VCaP (cell line): ENCODE measurements around the gene GPBP1L1.
"Not testable (repeated sequence)": the region's sequence is repeated elsewhere in the genome, so short reads cannot be mapped to it uniquely, and the experiment has no call there.

Source experiments
- H3K27ac ChIP-seq: fragments of 450-650 bp; 2 replicates; pipeline ENCODE4 v1.5.1; 2017
- CTCF ChIP-seq: fragments of 450-650 bp; conservative IDR thresholded peaks from 2 replicates; pipeline ENCODE4 v1.5.1; 2017; ENCODE audit warnings: mild to moderate bottlenecking, moderate library complexity

The GPBP1L1 gene

GRCh38 chr1:45604239-45604638, 82.1 kb downstream of the GPBP1L1 start:
- no peak overlapping the region for H3K27ac ChIP-seq
- TF ChIP-seq CTCF = no peak

GRCh38 chr1:45596765-45597164, 89.6 kb downstream of the GPBP1L1 start:
- H3K27ac ChIP-seq = not testable (repeated sequence)

GRCh38 chr1:45594412-45594811, 91.9 kb downstream of the GPBP1L1 start:
- TF ChIP-seq CTCF = no peak
- H3K27ac ChIP-seq = no peak overlapping the region

GRCh38 chr1:45589861-45590260, 96.5 kb downstream of the GPBP1L1 start:
- H3K27ac ChIP-seq = peak overlapping the region; percentile 64
- no peak for TF ChIP-seq CTCF

GRCh38 chr1:45586769-45587168, 99.6 kb downstream of the GPBP1L1 start:
- no peak for TF ChIP-seq CTCF
- peak overlapping the region; percentile 89; the same call in 1 of the 2 replicates for H3K27ac ChIP-seq

- no peak for TF ChIP-seq CTCF
- H3K27ac ChIP-seq = peak overlapping the region; percentile 89
Measured at GRCh38 chr1:45585496-45586075, 100.7 kb downstream of the GPBP1L1 start.

GRCh38 chr1:45585110-45585426, 101.3 kb downstream of the GPBP1L1 start:
- no peak for TF ChIP-seq CTCF
- peak overlapping the region; percentile 89 for H3K27ac ChIP-seq

GRCh38 chr1:45584351-45585109, 101.8 kb downstream of the GPBP1L1 start:
- TF ChIP-seq CTCF = no peak
- H3K27ac ChIP-seq = peak overlapping the region; percentile 89
